SU-DHL-6 (cell line): ENCODE measurements around the gene RNF146.

Experiments used
- CTCF ChIP-seq: fragments of 200-600 bp; sonication (generic); IDR thresholded peaks from one replicate; pipeline ENCODE4 v1.5.1; 2017; ENCODE audit warnings: antibody characterized with exemption, mild to moderate bottlenecking, low read length, moderate library complexity; ENCODE audit not compliant: insufficient read depth, poor library complexity, severe bottlenecking
- EZH2phosphoT487 ChIP-seq: fragments of 200-600 bp; sonication (generic), shearing (Covaris generic); conservative IDR thresholded peaks from 2 replicates; pipeline ENCODE4 v1.6.1; 2018; ENCODE audit warnings: mild to moderate bottlenecking, antibody characterized with exemption, low read length, moderate library complexity, mixed read lengths

GRCh38 chr6:127317388-127318128 lies 50.9 kb downstream of the RNF146 start:
- TF ChIP-seq EZH2phosphoT487 (no peak), CTCF (no peak)
